Esophagus muscularis mucosa (tissue), 4 donors: ENCODE measurements around the gene CSMD2. TPM values are rescaled to one million over a fixed set of nuclear protein-coding genes. Genes with fewer than 3 reads are reported as not detected.
"Not testable (repeated sequence)": the region's sequence is repeated elsewhere in the genome, so short reads cannot be mapped to it uniquely, and the experiment has no call there.

ENCODE experiments used
- DNase-seq: peaks from one replicate; pipeline ENCODE4 v3.0.0-alpha.2; 2017; ENCODE audit errors: extremely low spot score
- H3K27ac ChIP-seq, 4 donors: fragments of 200-600 bp; sonication (generic); replicated peaks in 1 of 4; 1 replicate in 3 of 4; 2 replicates in 1 of 4; pipeline ENCODE4 v1.5.1; 2016 to 2019; ENCODE audit warnings: mild to moderate bottlenecking in 1 of 4
- H3K27me3 ChIP-seq, 4 donors: fragments of 200-600 bp; sonication (generic); one replicate each; pipeline versions ENCODE4 v1.5.1 to v1.6.0; 2016 to 2019
- H3K36me3 ChIP-seq, 4 donors: fragments of 200-600 bp; sonication (generic); one replicate each; pipeline ENCODE4 v1.5.1; 2016 to 2019
- H3K4me1 ChIP-seq, 4 donors: fragments of 200-600 bp; sonication (generic); one replicate each; pipeline ENCODE4 v1.5.1; 2016 to 2019
- H3K4me3 ChIP-seq, 4 donors: fragments of 200-600 bp; sonication (generic); 1 replicate in 2 of 4; 2 replicates in 2 of 4; pipeline ENCODE4 v1.5.1; 2016 to 2019; ENCODE audit warnings: mild to moderate bottlenecking in 4 of 4, moderate library complexity in 1 of 4
- H3K9me3 ChIP-seq, 4 donors: fragments of 200-600 bp; sonication (generic); 1 replicate in 3 of 4; 2 replicates in 1 of 4; pipeline ENCODE4 v1.5.1; 2016 to 2019
- EP300 ChIP-seq: sonication (generic); formaldehyde crosslinking; IDR thresholded peaks from one replicate; pipeline ENCODE4 v1.6.1; 2017; ENCODE audit warnings: antibody characterized with exemption
- POLR2A ChIP-seq: fragments of 450-650 bp; IDR thresholded peaks from one replicate; pipeline ENCODE4 v1.6.1; 2017; ENCODE audit warnings: antibody characterized with exemption, moderate library complexity, mild to moderate bottlenecking, low read depth
- POLR2AphosphoS5 ChIP-seq, 2 donors: sonication (generic); formaldehyde crosslinking; IDR thresholded peaks; one replicate each; pipeline ENCODE4 v1.6.1; 2017; ENCODE audit warnings: antibody characterized with exemption in 2 of 2
- WGBS: methylation state at CpG from one replicate; pipeline ENCODE4 v1.1.5; 2018; 5-methylcytosine and 5-hydroxymethylcytosine counted together
- intact Hi-C: fragments of 100-400 bp; cut with DNase I; formaldehyde crosslinking; loops from one replicate; pipeline ENCODE4 v1.15.1; 2023
- total RNA-seq, 4 donors: library from RNA; depleted of rRNA; stranded (reverse); fragments of >200 nt; gene quantifications; one replicate each; pipeline versions ENCODE4 v1.1.0 to v1.2.1, GENCODE V29; 2016
- TF ChIP-seq, protein P1 (sequence below), 3 experiments: fragments of 200-600 bp in 2 of 3; fragments of 450-650 bp in 1 of 3; sonication (generic) in 2 of 3; IDR thresholded peaks; one replicate each; pipeline ENCODE4 v1.5.1; 2017 to 2019; ENCODE audit warnings: antibody characterized with exemption in 3 of 3, mild to moderate bottlenecking in 2 of 3, moderate library complexity in 1 of 3

Gene CSMD2
- total RNA-seq, 4 donors from 2014 or later, result 0.26 to 0.75 (median 0.37) TPM

DNA sequence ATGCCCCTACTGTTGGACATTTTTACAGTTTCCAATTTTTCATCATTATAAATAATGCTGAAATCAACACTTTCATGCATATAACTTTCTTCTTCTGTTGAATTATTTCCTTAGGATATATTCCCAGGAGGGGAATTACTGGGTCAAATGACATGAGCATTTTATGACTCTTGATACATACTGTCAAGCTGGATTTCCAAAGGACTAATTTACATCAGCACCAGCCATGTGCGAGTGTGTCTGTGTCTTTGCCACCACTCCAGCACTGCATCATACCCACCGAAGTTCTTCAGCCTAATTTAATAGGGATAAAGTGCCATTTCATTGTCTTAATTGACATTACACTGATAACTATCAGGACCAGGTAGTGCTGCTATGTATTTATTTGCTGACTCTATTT is 146.7 kb downstream of the CSMD2 start:
- no peak overlapping the region for H3K4me3 ChIP-seq
- intact Hi-C loops, result no loop called here
- H3K27me3 ChIP-seq, result peaks cover 0 to 35% (median 0%) of the 10 kb centered on the region in 4 donors
- DNase-seq, result no peak
- TF ChIP-seq, protein P1, sequence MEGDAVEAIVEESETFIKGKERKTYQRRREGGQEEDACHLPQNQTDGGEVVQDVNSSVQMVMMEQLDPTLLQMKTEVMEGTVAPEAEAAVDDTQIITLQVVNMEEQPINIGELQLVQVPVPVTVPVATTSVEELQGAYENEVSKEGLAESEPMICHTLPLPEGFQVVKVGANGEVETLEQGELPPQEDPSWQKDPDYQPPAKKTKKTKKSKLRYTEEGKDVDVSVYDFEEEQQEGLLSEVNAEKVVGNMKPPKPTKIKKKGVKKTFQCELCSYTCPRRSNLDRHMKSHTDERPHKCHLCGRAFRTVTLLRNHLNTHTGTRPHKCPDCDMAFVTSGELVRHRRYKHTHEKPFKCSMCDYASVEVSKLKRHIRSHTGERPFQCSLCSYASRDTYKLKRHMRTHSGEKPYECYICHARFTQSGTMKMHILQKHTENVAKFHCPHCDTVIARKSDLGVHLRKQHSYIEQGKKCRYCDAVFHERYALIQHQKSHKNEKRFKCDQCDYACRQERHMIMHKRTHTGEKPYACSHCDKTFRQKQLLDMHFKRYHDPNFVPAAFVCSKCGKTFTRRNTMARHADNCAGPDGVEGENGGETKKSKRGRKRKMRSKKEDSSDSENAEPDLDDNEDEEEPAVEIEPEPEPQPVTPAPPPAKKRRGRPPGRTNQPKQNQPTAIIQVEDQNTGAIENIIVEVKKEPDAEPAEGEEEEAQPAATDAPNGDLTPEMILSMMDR (IDR thresholded peaks at IDR 0.05), result no peak
- TF ChIP-seq EP300, result no peak
- no peak for TF ChIP-seq POLR2A
- TF ChIP-seq POLR2AphosphoS5 (IDR thresholded peaks at IDR 0.05), result no peak
- no peaks in the 10 kb centered on the region for H3K36me3 ChIP-seq
- H3K9me3 ChIP-seq, result no peaks in the 10 kb centered on the region
- no peak overlapping the region for H3K27ac ChIP-seq
- 50% methylated on average over 2 of the region's 2 CpGs for WGBS
- H3K4me1 ChIP-seq, result no peaks in the 10 kb centered on the region

DNA sequence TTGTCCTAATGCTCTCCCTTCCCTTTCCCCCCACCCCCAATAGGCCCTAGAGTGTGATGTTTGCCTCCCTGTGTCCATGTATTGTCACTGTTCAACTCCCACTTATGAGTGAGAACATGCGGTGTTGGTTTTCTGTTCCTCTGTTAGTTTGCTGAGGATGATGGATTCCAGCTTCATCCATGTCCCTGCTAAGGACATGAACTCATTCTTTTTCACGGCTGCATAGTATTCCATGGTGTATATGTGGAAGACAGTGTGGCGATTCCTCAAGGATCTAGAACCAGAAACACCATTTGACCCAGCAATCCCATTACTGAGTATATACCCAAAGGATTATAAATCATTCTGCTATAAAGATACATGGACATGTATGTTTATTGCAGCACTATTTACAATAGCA is 148.7 kb downstream of the CSMD2 start:
- H3K4me3 ChIP-seq, H3K27ac ChIP-seq, H3K36me3 ChIP-seq, intact Hi-C loops, DNase-seq, H3K9me3 ChIP-seq, H3K4me1 ChIP-seq: not testable (repeated sequence)
- 89% methylated on average over 3 of the region's 3 CpGs for WGBS
- peaks cover 0 to 28% (median 0%) of the 10 kb centered on the region in 4 donors for H3K27me3 ChIP-seq

DNA sequence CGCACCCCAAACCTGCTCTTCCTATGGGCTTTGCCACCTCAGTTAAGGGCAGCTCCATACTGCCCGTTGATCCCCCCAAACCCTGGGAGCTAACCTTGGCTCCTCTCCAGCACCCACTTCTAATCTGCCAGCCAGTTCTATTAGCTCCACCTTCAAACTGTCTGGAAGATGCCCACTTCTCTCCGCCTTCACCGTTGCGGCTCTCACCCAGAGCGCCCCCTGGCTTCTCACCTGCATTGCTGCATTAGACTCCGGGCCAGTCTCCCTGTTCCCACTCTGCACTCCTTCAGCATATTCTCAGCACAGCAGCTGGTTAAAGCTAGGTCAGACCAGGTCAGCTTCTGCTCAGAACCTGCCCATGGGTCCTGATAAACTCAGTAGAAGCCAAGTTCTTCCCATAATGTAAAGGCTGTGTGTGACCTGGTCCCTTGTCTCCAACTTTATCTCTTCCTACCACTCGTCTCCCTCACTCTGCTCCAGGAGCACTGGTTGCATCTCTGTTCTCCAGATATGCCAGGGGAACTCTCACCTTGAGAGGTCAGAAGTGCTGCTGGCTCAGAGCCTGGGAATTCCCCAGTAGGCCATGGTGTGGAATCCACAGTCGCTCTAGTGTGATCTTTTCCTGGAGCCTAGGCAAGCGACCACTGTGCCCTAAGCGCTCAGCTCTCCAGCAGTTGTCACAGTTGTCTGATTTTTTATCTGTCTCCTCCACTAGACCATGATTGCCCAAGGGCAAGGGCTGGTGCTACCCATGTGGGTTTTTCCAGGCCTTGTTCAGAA is 150.9 kb downstream of the CSMD2 start:
- Histone ChIP-seq H3K36me3 (no peaks in the 10 kb centered on the region), H3K9me3 (no peaks in the 10 kb centered on the region), H3K4me3 (no peak overlapping the region), H3K4me1 (no peaks in the 10 kb centered on the region), H3K27me3 (peaks cover 0 to 25% (median 0%) of the 10 kb centered on the region in 4 donors), H3K27ac (no peak overlapping the region)
- WGBS, result 49% methylated on average over 10 of the region's 11 CpGs
- DNase-seq, result no peak
- intact Hi-C loops, result no loop called here
- TF ChIP-seq POLR2A (no peak), EP300 (no peak), POLR2AphosphoS5 (IDR thresholded peaks at IDR 0.05) (no peak)
- TF ChIP-seq, protein P1 (IDR thresholded peaks at IDR 0.05), result peak in 2 of 3 experiments; percentile 4 to 29

DNA sequence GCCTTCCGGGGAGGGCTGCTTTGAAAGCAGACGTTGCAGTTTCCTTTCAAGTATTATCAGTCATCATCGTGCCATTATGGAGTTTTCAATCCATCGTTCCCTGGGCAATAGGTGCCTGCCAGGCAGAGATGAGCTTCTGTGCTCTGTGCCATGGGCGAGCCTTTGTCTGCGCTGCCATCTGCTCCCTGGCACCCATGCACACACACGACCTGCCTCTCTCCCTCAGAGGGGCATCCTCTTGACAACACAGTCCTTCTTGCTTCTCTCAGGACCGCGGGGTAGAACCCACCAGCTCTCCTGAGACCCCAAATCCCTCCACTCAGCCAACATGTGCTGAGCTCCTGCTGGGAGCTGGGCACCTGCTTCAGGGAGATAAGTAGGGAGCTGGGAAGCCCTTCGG is 151.9 kb downstream of the CSMD2 start:
- WGBS, result 78% methylated on average over 9 of the region's 10 CpGs
- intact Hi-C loops, result no loop called here
- Histone ChIP-seq H3K36me3 (no peaks in the 10 kb centered on the region), H3K4me1 (no peaks in the 10 kb centered on the region), H3K4me3 (no peak overlapping the region), H3K27ac (no peak overlapping the region), H3K27me3 (peaks cover 0 to 31% (median 0%) of the 10 kb centered on the region in 4 donors), H3K9me3 (no peaks in the 10 kb centered on the region)
- TF ChIP-seq POLR2A, result no peak
- DNase-seq, result no peak

DNA sequence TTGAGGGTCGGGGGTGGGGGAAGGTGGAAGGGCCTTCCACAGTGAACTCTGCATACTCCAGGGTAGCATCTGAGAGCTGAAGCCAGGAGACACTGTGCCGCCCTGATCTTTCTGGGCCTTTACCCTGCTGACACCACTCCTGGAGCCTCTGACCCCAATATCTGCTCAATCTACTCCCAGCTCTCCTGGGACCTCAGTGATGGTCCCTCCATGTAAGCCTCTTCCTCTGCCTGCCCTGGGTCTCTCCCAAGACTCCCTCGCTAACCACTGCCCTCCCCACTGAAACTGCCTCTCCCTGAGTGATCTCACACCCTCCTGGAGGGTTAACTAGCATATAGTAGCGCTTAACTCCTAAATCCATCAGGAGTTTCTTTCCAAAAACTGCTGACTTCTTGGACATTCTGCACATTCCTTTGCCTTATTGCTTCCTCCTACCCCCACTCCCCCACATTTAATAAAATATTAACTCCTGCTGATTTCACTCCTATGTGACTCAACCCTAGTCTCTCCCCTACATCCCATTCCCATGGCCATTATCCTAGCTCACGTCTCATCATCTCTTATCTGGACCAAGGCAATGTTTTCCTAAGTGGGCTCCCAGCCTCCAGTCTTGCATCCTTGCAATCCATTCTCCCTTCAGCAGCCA is 155.6 kb downstream of the CSMD2 start:
- intact Hi-C loops, result no loop called here
- no peak overlapping the region for H3K4me3 ChIP-seq
- DNase-seq, result no peak
- 71% methylated on average over 5 of the region's 5 CpGs for WGBS
- TF ChIP-seq, protein P1 (IDR thresholded peaks at IDR 0.05), result no peak
- TF ChIP-seq EP300, result no peak
- no peak for TF ChIP-seq POLR2A
- no peak for TF ChIP-seq POLR2AphosphoS5 (IDR thresholded peaks at IDR 0.05)
- H3K27ac ChIP-seq, result no peak overlapping the region
- H3K9me3 ChIP-seq, result no peaks in the 10 kb centered on the region
- H3K36me3 ChIP-seq, result no peaks in the 10 kb centered on the region
- H3K4me1 ChIP-seq, result no peaks in the 10 kb centered on the region
- H3K27me3 ChIP-seq, result peaks cover 0 to 19% (median 0%) of the 10 kb centered on the region in 4 donors
